Central memory CD4-positive, alpha-beta T cell (primary cell): ENCODE results near the gene DEAF1.
"Not testable (repeated sequence)": the region's sequence is repeated elsewhere in the genome, so short reads cannot be mapped to it uniquely, and the experiment has no call there.

Experiments
- DNase-seq: peaks from one replicate; pipeline ENCODE4 v3.0.0; 2022

DEAF1 gene

GRCh38 chr11:699116-699508 is 4.1 kb upstream of the DEAF1 start:
- DNase-seq = no peak

- DNase-seq = no peak
Observed at GRCh38 chr11:698493-699115, 3.6 kb upstream of the DEAF1 start.

- no peak for DNase-seq
Observed at GRCh38 chr11:697811-698311, 2.8 kb upstream of the DEAF1 start.

GRCh38 chr11:696955-697491 is 2.0 kb upstream of the DEAF1 start:
- no peak for DNase-seq

- DNase-seq = peak; percentile 99
Observed at GRCh38 chr11:695538-696248, 671 bp upstream of the DEAF1 start, which contains the start of gene TMEM80. TSS of gene TMEM80 (plus strand) at chr11:695816. CDS start at chr11:695828, 12 bp downstream.

- DNase-seq = no peak
Observed at GRCh38 chr11:695288-695537, 191 bp upstream of the DEAF1 start.

GRCh38 chr11:693887-694562 is 997 bp downstream of the DEAF1 start:
- DNase-seq = no peak

- DNase-seq = no peak
Observed at GRCh38 chr11:693415-693831, 1.6 kb downstream of the DEAF1 start.

GRCh38 chr11:692824-693414 is 2.1 kb downstream of the DEAF1 start:
- DNase-seq = peak; percentile 92

GRCh38 chr11:691710-692590 is 3.1 kb downstream of the DEAF1 start:
- no peak for DNase-seq

GRCh38 chr11:690738-691633 is 4.0 kb downstream of the DEAF1 start:
- peak; percentile 30 for DNase-seq

- not testable (repeated sequence) for DNase-seq
Observed at GRCh38 chr11:690244-690643, 4.8 kb downstream of the DEAF1 start.

GRCh38 chr11:689625-690024 is 5.4 kb downstream of the DEAF1 start:
- DNase-seq = no peak

- no peak for DNase-seq
Observed at GRCh38 chr11:688681-689080, 6.3 kb downstream of the DEAF1 start.

- DNase-seq = no peak
Observed at GRCh38 chr11:687751-688150, 7.3 kb downstream of the DEAF1 start.

- no peak for DNase-seq
Observed at GRCh38 chr11:686451-687243, 8.4 kb downstream of the DEAF1 start.

GRCh38 chr11:680970-681369 is 14.1 kb downstream of the DEAF1 start:
- DNase-seq = no peak

GRCh38 chr11:680476-680875 is 14.5 kb downstream of the DEAF1 start:
- DNase-seq = no peak

GRCh38 chr11:679271-680207 is 15.5 kb downstream of the DEAF1 start:
- no peak for DNase-seq
